Upper lobe of left lung (tissue), 6 donors: ENCODE results near the gene RBM33. TPM values are rescaled to one million over a fixed set of nuclear protein-coding genes. Genes with fewer than 3 reads are reported as not detected.
A peak's percentile ranks its signal among the peaks of the same experiment; 100 is the strongest.

Experiments used
- ATAC-seq, 2 donors: fragments of 200-7000 bp; cut with Tn5 transposase; one replicate each; pipeline ENCODE4 v1.9.1; 2022; ENCODE audit warnings: mild to moderate bottlenecking in 2 of 2, moderate library complexity in 2 of 2; ENCODE audit not compliant: low FRiP score in 2 of 2
- DNase-seq, 2 donors: peaks; one replicate each; pipeline ENCODE4 v3.0.0-alpha.2; 2019 to 2020
- H3K27ac ChIP-seq, 4 donors: fragments of 200-600 bp; sonication (generic); one replicate each; pipeline ENCODE4 v1.5.1; 2016 to 2019
- H3K27me3 ChIP-seq, 4 donors: fragments of 200-600 bp; sonication (generic); one replicate each; pipeline ENCODE4 v1.5.1; 2017 to 2019
- H3K36me3 ChIP-seq, 4 donors: fragments of 200-600 bp; sonication (generic); one replicate each; pipeline ENCODE4 v1.5.1; 2016 to 2019
- H3K4me1 ChIP-seq, 4 donors: fragments of 200-600 bp; sonication (generic); one replicate each; pipeline ENCODE4 v1.5.1; 2018 to 2019
- H3K4me3 ChIP-seq, 4 donors: fragments of 200-600 bp; sonication (generic); one replicate each; pipeline ENCODE4 v1.5.1; 2017 to 2019; ENCODE audit warnings: mild to moderate bottlenecking in 2 of 4, moderate library complexity in 1 of 4
- H3K9me3 ChIP-seq, 4 donors: fragments of 200-600 bp; sonication (generic); one replicate each; pipeline ENCODE4 v1.5.1; 2018 to 2019
- EP300 ChIP-seq, 4 donors: sonication (generic); formaldehyde crosslinking; IDR thresholded peaks; one replicate each; pipeline ENCODE4 v1.5.1; 2017; ENCODE audit warnings: antibody characterized with exemption in 4 of 4, control low read depth in 2 of 4
- POLR2A ChIP-seq, 4 donors: fragments of 450-650 bp; IDR thresholded peaks; one replicate each; pipeline ENCODE4 v1.5.1; 2016 to 2017; ENCODE audit warnings: antibody characterized with exemption in 4 of 4, mild to moderate bottlenecking in 2 of 4
- POLR2AphosphoS5 ChIP-seq, 2 donors: sonication (generic); formaldehyde crosslinking; IDR thresholded peaks; one replicate each; pipeline ENCODE4 v1.5.1; 2017; ENCODE audit warnings: antibody characterized with exemption in 2 of 2
- WGBS, 2 donors: methylation state at CpG; one replicate each; pipeline ENCODE4 v1.1.5; 2017 to 2018; 5-methylcytosine and 5-hydroxymethylcytosine counted together
- total RNA-seq, 6 donors: library from RNA; depleted of rRNA in 4 of 6; stranded (reverse); fragments of >200 nt in 4 of 6; gene quantifications; one replicate each; pipeline versions ENCODE4 v1.1.0 to v1.2.1, GENCODE V29; 2016 to 2021
- TF ChIP-seq, protein P1 (sequence below), 6 experiments: fragments of 450-650 bp in 4 of 6; fragments of 200-600 bp in 2 of 6; sonication (generic) in 2 of 6; IDR thresholded peaks; one replicate each; pipeline ENCODE4 v1.5.1; 2016 to 2019; ENCODE audit warnings: antibody characterized with exemption in 6 of 6
- donor health status: DM: no; HTN: no; CAD: no; lungs with moderate emphysema.
- donor health status: DM: no; HTN: yes; CAD: no; lungs with severe emphysema.

RBM33 gene
- total RNA-seq, 6 donors from 2014 or later: 40.6 to 179 (median 76.4) TPM

GRCh38 chr7:155738104-155738503, 93.6 kb downstream of the RBM33 start:
- ATAC-seq (no peak), DNase-seq (no peak)
- Histone ChIP-seq H3K9me3 (no peaks in the 10 kb centered on the region), H3K36me3 (peaks cover 20 to 58% (median 38%) of the 10 kb centered on the region in 4 donors), H3K27me3 (no peaks in the 10 kb centered on the region), H3K4me1 (no peaks in the 10 kb centered on the region), H3K4me3 (no peak overlapping the region), H3K27ac (no peak overlapping the region)
- TF ChIP-seq, protein P1, sequence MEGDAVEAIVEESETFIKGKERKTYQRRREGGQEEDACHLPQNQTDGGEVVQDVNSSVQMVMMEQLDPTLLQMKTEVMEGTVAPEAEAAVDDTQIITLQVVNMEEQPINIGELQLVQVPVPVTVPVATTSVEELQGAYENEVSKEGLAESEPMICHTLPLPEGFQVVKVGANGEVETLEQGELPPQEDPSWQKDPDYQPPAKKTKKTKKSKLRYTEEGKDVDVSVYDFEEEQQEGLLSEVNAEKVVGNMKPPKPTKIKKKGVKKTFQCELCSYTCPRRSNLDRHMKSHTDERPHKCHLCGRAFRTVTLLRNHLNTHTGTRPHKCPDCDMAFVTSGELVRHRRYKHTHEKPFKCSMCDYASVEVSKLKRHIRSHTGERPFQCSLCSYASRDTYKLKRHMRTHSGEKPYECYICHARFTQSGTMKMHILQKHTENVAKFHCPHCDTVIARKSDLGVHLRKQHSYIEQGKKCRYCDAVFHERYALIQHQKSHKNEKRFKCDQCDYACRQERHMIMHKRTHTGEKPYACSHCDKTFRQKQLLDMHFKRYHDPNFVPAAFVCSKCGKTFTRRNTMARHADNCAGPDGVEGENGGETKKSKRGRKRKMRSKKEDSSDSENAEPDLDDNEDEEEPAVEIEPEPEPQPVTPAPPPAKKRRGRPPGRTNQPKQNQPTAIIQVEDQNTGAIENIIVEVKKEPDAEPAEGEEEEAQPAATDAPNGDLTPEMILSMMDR (IDR thresholded peaks at IDR 0.05): no peak
- WGBS, 2 donors: 86 to 92% methylated on average over 10 of the region's 10 CpGs

DNA sequence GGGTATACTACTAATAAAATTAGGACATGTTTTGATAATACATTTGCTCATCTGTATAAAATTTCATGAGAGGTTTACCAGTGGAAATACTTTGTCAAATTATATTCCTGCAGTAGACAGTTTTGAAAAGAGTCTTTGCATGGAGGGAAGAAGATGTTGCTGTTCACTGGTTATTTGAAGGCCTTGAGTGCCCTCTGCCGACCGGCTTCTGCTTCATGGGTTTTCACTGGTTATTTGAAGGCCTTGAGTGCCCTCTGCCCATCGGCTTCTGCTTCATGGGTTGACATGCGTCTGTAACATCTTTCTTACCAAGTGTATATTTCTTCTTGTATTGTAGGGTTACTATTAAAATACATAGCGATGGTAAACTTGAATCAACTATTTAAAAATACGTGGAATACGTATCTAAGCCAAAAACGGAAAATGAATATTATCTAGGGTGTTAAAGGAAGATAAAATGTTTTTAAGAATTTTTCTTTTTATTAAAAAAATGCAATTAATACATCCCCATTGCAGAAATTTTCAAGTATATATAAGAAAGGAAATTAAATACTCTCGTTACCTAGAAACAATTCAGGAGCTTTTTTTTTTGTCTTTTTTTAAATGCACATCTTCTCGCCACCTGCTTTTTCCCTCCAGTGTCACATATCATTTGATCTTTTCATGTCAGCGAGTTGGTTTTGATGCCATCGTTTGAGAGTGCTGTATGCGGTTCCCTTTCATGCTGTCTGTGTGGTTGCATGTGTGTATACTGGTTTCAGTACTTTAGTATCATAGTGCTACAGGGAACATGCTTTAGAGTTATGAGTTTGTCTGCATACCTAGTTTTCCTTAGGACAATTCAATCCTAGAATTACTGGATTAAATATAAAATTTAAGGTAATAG, 94.4 kb downstream of the RBM33 start:
- no peaks in the 10 kb centered on the region for H3K4me1 ChIP-seq
- DNase-seq (peak in 1 of 2 donors; percentile 78), ATAC-seq (peak; percentile 43 to 77)
- no peaks in the 10 kb centered on the region for H3K9me3 ChIP-seq
- H3K27me3 ChIP-seq: no peaks in the 10 kb centered on the region
- TF ChIP-seq EP300 (IDR thresholded peaks at IDR 0.05) (no peak), POLR2A (IDR thresholded peaks at IDR 0.05) (no peak), POLR2AphosphoS5 (IDR thresholded peaks at IDR 0.05) (no peak)
- TF ChIP-seq, protein P1 (IDR thresholded peaks at IDR 0.05): peak in 5 of 6 experiments; percentile 27 to 59 (median 34)
- no peak overlapping the region for H3K27ac ChIP-seq
- peaks cover 20 to 62% (median 40%) of the 10 kb centered on the region in 4 donors for H3K36me3 ChIP-seq
- H3K4me3 ChIP-seq: no peak overlapping the region
- WGBS, 2 donors: 71 to 74% methylated on average over 13 of the region's 13 CpGs

GRCh38 chr7:155739538-155740143, 95.2 kb downstream of the RBM33 start:
- 91 to 95% methylated on average over 19 of the region's 19 CpGs for WGBS, 2 donors
- TF ChIP-seq EP300 (IDR thresholded peaks at IDR 0.05) (no peak), POLR2A (IDR thresholded peaks at IDR 0.05) (no peak), POLR2AphosphoS5 (IDR thresholded peaks at IDR 0.05) (no peak)
- TF ChIP-seq, protein P1 (IDR thresholded peaks at IDR 0.05): no peak
- no peaks in the 10 kb centered on the region for H3K27me3 ChIP-seq
- H3K27ac ChIP-seq: no peak overlapping the region
- H3K36me3 ChIP-seq: peaks cover 23 to 68% (median 40%) of the 10 kb centered on the region in 4 donors
- no peaks in the 10 kb centered on the region for H3K9me3 ChIP-seq
- no peak overlapping the region for H3K4me3 ChIP-seq
- no peaks in the 10 kb centered on the region for H3K4me1 ChIP-seq
- peak in 1 of 2 donors; percentile 67 for DNase-seq
- no peak for ATAC-seq

DNA sequence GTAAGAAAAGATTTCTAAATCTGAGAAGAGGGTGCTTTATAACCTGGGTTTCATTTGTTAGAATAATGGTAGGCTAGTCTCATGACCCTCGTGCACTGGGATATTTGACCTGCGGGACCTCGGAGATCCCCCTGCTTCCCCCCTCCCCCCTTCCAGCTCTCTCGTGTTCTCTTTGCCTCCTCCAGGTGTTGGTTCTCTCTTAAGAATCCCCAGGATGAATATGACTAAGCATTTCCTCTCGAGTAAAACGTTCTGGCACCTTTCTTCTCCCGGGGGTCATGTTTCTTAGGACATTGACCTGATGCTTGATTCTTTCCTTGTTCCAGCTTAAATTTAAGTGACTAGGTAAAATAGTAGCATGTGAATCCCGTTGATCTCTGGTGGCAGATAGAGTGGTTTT, 96.6 kb downstream of the RBM33 start:
- H3K9me3 ChIP-seq: no peaks in the 10 kb centered on the region
- TF ChIP-seq POLR2AphosphoS5 (IDR thresholded peaks at IDR 0.05) (no peak), POLR2A (IDR thresholded peaks at IDR 0.05) (no peak), EP300 (IDR thresholded peaks at IDR 0.05) (no peak)
- TF ChIP-seq, protein P1 (IDR thresholded peaks at IDR 0.05): no peak
- 55 to 72% methylated on average over 8 of the region's 8 CpGs for WGBS, 2 donors

More for the DNA sequence above, 96.6 kb downstream of the RBM33 start:
- Histone ChIP-seq H3K4me3 (no peak overlapping the region), H3K36me3 (peaks cover 35 to 82% (median 54%) of the 10 kb centered on the region in 4 donors), H3K27ac (no peak overlapping the region), H3K27me3 (no peaks in the 10 kb centered on the region), H3K4me1 (no peaks in the 10 kb centered on the region)
- DNase-seq (no peak), ATAC-seq (no peak)
